Stomach (tissue), 4 donors: ENCODE measurements around the gene TPO.

ENCODE experiments used
- CTCF ChIP-seq, 7 experiments: fragments of 450-650 bp in 4 of 7; fragments of 200-600 bp in 3 of 7; sonication (generic) in 3 of 7; IDR thresholded peaks; one replicate each; pipeline ENCODE4 v1.5.1; 2016 to 2019; ENCODE audit warnings: antibody characterized with exemption in 7 of 7, control low read depth in 2 of 7, mild to moderate bottlenecking in 1 of 7
- EP300 ChIP-seq: sonication (generic); formaldehyde crosslinking; IDR thresholded peaks from one replicate; pipeline ENCODE4 v1.6.1; 2017; ENCODE audit warnings: antibody characterized with exemption

- TF ChIP-seq CTCF (IDR thresholded peaks at IDR 0.05) (no peak), EP300 (no peak)
Measured at GRCh38 chr2:1486670-1487069, 73.4 kb downstream of the TPO start.
